ENCODE data around the gene MYO18B.

- TF ChIP-seq CSDC2 (CRISPR knock-in tag; IDR thresholded peaks at IDR 0.05) (no peak), GLIS3 (CRISPR knock-in tag; IDR thresholded peaks at IDR 0.05) (no peak), PPARA (CRISPR knock-in tag; IDR thresholded peaks at IDR 0.05; ENCODE audit: borderline replicate concordance) (no peak), ZNF70 (CRISPR knock-in tag; IDR thresholded peaks at IDR 0.05) (no peak), ZFP3 (CRISPR knock-in tag; IDR thresholded peaks at IDR 0.05) (no peak), PATZ1 (CRISPR knock-in tag; IDR thresholded peaks at IDR 0.05; ENCODE audit: borderline replicate concordance) (no peak), BACH2 (CRISPR knock-in tag; IDR thresholded peaks at IDR 0.05; ENCODE audit: borderline replicate concordance) (no peak)
- TF ChIP-seq, protein P1, sequence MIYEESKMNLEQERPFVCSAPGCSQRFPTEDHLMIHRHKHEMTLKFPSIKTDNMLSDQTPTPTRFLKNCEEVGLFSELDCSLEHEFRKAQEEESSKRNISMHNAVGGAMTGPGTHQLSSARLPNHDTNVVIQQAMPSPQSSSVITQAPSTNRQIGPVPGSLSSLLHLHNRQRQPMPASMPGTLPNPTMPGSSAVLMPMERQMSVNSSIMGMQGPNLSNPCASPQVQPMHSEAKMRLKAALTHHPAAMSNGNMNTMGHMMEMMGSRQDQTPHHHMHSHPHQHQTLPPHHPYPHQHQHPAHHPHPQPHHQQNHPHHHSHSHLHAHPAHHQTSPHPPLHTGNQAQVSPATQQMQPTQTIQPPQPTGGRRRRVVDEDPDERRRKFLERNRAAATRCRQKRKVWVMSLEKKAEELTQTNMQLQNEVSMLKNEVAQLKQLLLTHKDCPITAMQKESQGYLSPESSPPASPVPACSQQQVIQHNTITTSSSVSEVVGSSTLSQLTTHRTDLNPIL (CRISPR knock-in tag; IDR thresholded peaks at IDR 0.05; ENCODE audit: low read depth): no peak
These were observed 105.5 kb downstream of the MYO18B start for GRCh38 chr22:25847451-25847850.
